ENCODE measurements around the gene SLC25A13.
"Not testable (repeated sequence)": the region's sequence is repeated elsewhere in the genome, so short reads cannot be mapped to it uniquely, and the experiment has no call there.

SLC25A13 gene

GRCh38 chr7:96303105-96303685 lies 18.7 kb downstream of the SLC25A13 start:
- Histone ChIP-seq H3K27me3 (ENCODE audit: control insufficient read depth in 5 of 5, insufficient read depth in 4 of 5, low read length in 5 of 5) (no peaks in the 10 kb centered on the region), H3K9ac (ENCODE audit: low read length in 5 of 5) (no peak overlapping the region), H3K27ac (ENCODE audit: low read depth, low read length) (no peak overlapping the region), H3K4me3 (ENCODE audit: low read depth in 1 of 5, low read length in 5 of 5) (no peak overlapping the region), H3K9me3 (ENCODE audit: control insufficient read depth in 5 of 5, low read length in 5 of 5) (no peaks in the 10 kb centered on the region), H3K4me1 (ENCODE audit: control insufficient read depth in 5 of 5, insufficient read depth in 5 of 5, low read length in 5 of 5) (peaks cover 0 to 9% (median 3%) of the 10 kb centered on the region in 5 donors), H3K36me3 (ENCODE audit: control insufficient read depth in 5 of 5, insufficient read depth in 5 of 5, low read length in 5 of 5) (no peaks in the 10 kb centered on the region)

GRCh38 chr7:96300986-96301385 lies 20.9 kb downstream of the SLC25A13 start:
- Histone ChIP-seq H3K27ac (ENCODE audit: low read depth, low read length) (no peak overlapping the region), H3K9ac (ENCODE audit: low read length in 5 of 5) (no peak overlapping the region), H3K27me3 (ENCODE audit: control insufficient read depth in 5 of 5, insufficient read depth in 4 of 5, low read length in 5 of 5) (no peaks in the 10 kb centered on the region), H3K4me3 (ENCODE audit: low read depth in 1 of 5, low read length in 5 of 5) (no peak overlapping the region), H3K4me1 (ENCODE audit: control insufficient read depth in 5 of 5, insufficient read depth in 5 of 5, low read length in 5 of 5) (peaks cover 0 to 7% (median 0%) of the 10 kb centered on the region in 5 donors), H3K9me3 (ENCODE audit: control insufficient read depth in 5 of 5, low read length in 5 of 5) (no peaks in the 10 kb centered on the region), H3K36me3 (ENCODE audit: control insufficient read depth in 5 of 5, insufficient read depth in 5 of 5, low read length in 5 of 5) (peaks cover 0 to 3% (median 0%) of the 10 kb centered on the region in 5 donors)

GRCh38 chr7:96300502-96300901 lies 21.4 kb downstream of the SLC25A13 start:
- Histone ChIP-seq H3K36me3 (ENCODE audit: control insufficient read depth in 5 of 5, insufficient read depth in 5 of 5, low read length in 5 of 5) (peaks cover 0 to 5% (median 0%) of the 10 kb centered on the region in 5 donors), H3K9me3 (ENCODE audit: control insufficient read depth in 5 of 5, low read length in 5 of 5) (no peaks in the 10 kb centered on the region), H3K27ac (ENCODE audit: low read depth, low read length) (no peak overlapping the region), H3K27me3 (ENCODE audit: control insufficient read depth in 5 of 5, insufficient read depth in 4 of 5, low read length in 5 of 5) (no peaks in the 10 kb centered on the region), H3K9ac (ENCODE audit: low read length in 5 of 5) (no peak overlapping the region), H3K4me1 (ENCODE audit: control insufficient read depth in 5 of 5, insufficient read depth in 5 of 5, low read length in 5 of 5) (peaks cover 0 to 4% (median 0%) of the 10 kb centered on the region in 5 donors), H3K4me3 (ENCODE audit: low read depth in 1 of 5, low read length in 5 of 5) (no peak overlapping the region)

- Histone ChIP-seq H3K27ac (ENCODE audit: low read depth, low read length) (no peak overlapping the region), H3K4me3 (ENCODE audit: low read depth in 1 of 5, low read length in 5 of 5) (no peak overlapping the region), H3K9ac (ENCODE audit: low read length in 5 of 5) (no peak overlapping the region), H3K9me3 (ENCODE audit: control insufficient read depth in 5 of 5, low read length in 5 of 5) (no peaks in the 10 kb centered on the region), H3K27me3 (ENCODE audit: control insufficient read depth in 5 of 5, insufficient read depth in 4 of 5, low read length in 5 of 5) (no peaks in the 10 kb centered on the region), H3K4me1 (ENCODE audit: control insufficient read depth in 5 of 5, insufficient read depth in 5 of 5, low read length in 5 of 5) (no peaks in the 10 kb centered on the region), H3K36me3 (ENCODE audit: control insufficient read depth in 5 of 5, insufficient read depth in 5 of 5, low read length in 5 of 5) (peaks cover 0 to 5% (median 0%) of the 10 kb centered on the region in 5 donors)
Observed at GRCh38 chr7:96299496-96299895, 22.4 kb downstream of the SLC25A13 start.

GRCh38 chr7:96297876-96298275 lies 24.0 kb downstream of the SLC25A13 start:
- H3K27me3 ChIP-seq (ENCODE audit: control insufficient read depth in 5 of 5, insufficient read depth in 4 of 5, low read length in 5 of 5): no peaks in the 10 kb centered on the region
- H3K9ac ChIP-seq (ENCODE audit: low read length in 5 of 5): no peak overlapping the region
- H3K36me3 ChIP-seq (ENCODE audit: control insufficient read depth in 5 of 5, insufficient read depth in 5 of 5, low read length in 5 of 5): peaks cover 0 to 5% (median 0%) of the 10 kb centered on the region in 5 donors
- no peak overlapping the region for H3K27ac ChIP-seq (ENCODE audit: low read depth, low read length)
- no peaks in the 10 kb centered on the region for H3K9me3 ChIP-seq (ENCODE audit: control insufficient read depth in 5 of 5, low read length in 5 of 5)
- H3K4me1 ChIP-seq (ENCODE audit: control insufficient read depth in 5 of 5, insufficient read depth in 5 of 5, low read length in 5 of 5): no peaks in the 10 kb centered on the region
- H3K4me3 ChIP-seq (ENCODE audit: low read depth in 1 of 5, low read length in 5 of 5): no peak overlapping the region

- not testable (repeated sequence) for H3K4me3 ChIP-seq (ENCODE audit: low read depth in 1 of 5, low read length in 5 of 5); H3K27me3 ChIP-seq (ENCODE audit: control insufficient read depth in 5 of 5, insufficient read depth in 4 of 5, low read length in 5 of 5); H3K27ac ChIP-seq (ENCODE audit: low read depth, low read length); H3K9me3 ChIP-seq (ENCODE audit: control insufficient read depth in 5 of 5, low read length in 5 of 5); H3K36me3 ChIP-seq (ENCODE audit: control insufficient read depth in 5 of 5, insufficient read depth in 5 of 5, low read length in 5 of 5); H3K9ac ChIP-seq (ENCODE audit: low read length in 5 of 5); H3K4me1 ChIP-seq (ENCODE audit: control insufficient read depth in 5 of 5, insufficient read depth in 5 of 5, low read length in 5 of 5)
Observed at GRCh38 chr7:96297446-96297845, 24.5 kb downstream of the SLC25A13 start.

GRCh38 chr7:96293911-96294310 lies 28.0 kb downstream of the SLC25A13 start:
- H3K27ac ChIP-seq (ENCODE audit: low read depth, low read length); H3K4me3 ChIP-seq (ENCODE audit: low read depth in 1 of 5, low read length in 5 of 5); H3K27me3 ChIP-seq (ENCODE audit: control insufficient read depth in 5 of 5, insufficient read depth in 4 of 5, low read length in 5 of 5); H3K9me3 ChIP-seq (ENCODE audit: control insufficient read depth in 5 of 5, low read length in 5 of 5); H3K4me1 ChIP-seq (ENCODE audit: control insufficient read depth in 5 of 5, insufficient read depth in 5 of 5, low read length in 5 of 5); H3K9ac ChIP-seq (ENCODE audit: low read length in 5 of 5); H3K36me3 ChIP-seq (ENCODE audit: control insufficient read depth in 5 of 5, insufficient read depth in 5 of 5, low read length in 5 of 5): not testable (repeated sequence)

- Histone ChIP-seq H3K9me3 (ENCODE audit: control insufficient read depth in 5 of 5, low read length in 5 of 5) (no peaks in the 10 kb centered on the region), H3K4me3 (ENCODE audit: low read depth in 1 of 5, low read length in 5 of 5) (no peak overlapping the region)
Observed at GRCh38 chr7:96287559-96287958, 34.3 kb downstream of the SLC25A13 start.

GRCh38 chr7:96287132-96287531 lies 34.8 kb downstream of the SLC25A13 start:
- Histone ChIP-seq H3K9me3 (ENCODE audit: control insufficient read depth in 5 of 5, low read length in 5 of 5) (no peaks in the 10 kb centered on the region), H3K9ac (ENCODE audit: low read length in 5 of 5) (no peak overlapping the region), H3K27me3 (ENCODE audit: control insufficient read depth in 5 of 5, insufficient read depth in 4 of 5, low read length in 5 of 5) (no peaks in the 10 kb centered on the region), H3K27ac (ENCODE audit: low read depth, low read length) (no peak overlapping the region), H3K4me1 (ENCODE audit: control insufficient read depth in 5 of 5, insufficient read depth in 5 of 5, low read length in 5 of 5) (peaks cover 0 to 18% (median 11%) of the 10 kb centered on the region in 5 donors), H3K4me3 (ENCODE audit: low read depth in 1 of 5, low read length in 5 of 5) (no peak overlapping the region), H3K36me3 (ENCODE audit: control insufficient read depth in 5 of 5, insufficient read depth in 5 of 5, low read length in 5 of 5) (no peaks in the 10 kb centered on the region)

More at GRCh38 chr7:96287559-96287958, 34.3 kb downstream of the SLC25A13 start:
- Histone ChIP-seq H3K27ac (ENCODE audit: low read depth, low read length) (no peak overlapping the region), H3K9ac (ENCODE audit: low read length in 5 of 5) (no peak overlapping the region), H3K4me1 (ENCODE audit: control insufficient read depth in 5 of 5, insufficient read depth in 5 of 5, low read length in 5 of 5) (peaks cover 0 to 18% (median 11%) of the 10 kb centered on the region in 5 donors), H3K27me3 (ENCODE audit: control insufficient read depth in 5 of 5, insufficient read depth in 4 of 5, low read length in 5 of 5) (no peaks in the 10 kb centered on the region), H3K36me3 (ENCODE audit: control insufficient read depth in 5 of 5, insufficient read depth in 5 of 5, low read length in 5 of 5) (no peaks in the 10 kb centered on the region)

- Histone ChIP-seq H3K4me1 (ENCODE audit: control insufficient read depth in 5 of 5, insufficient read depth in 5 of 5, low read length in 5 of 5) (peaks cover 0 to 18% (median 11%) of the 10 kb centered on the region in 5 donors), H3K36me3 (ENCODE audit: control insufficient read depth in 5 of 5, insufficient read depth in 5 of 5, low read length in 5 of 5) (no peaks in the 10 kb centered on the region), H3K27me3 (ENCODE audit: control insufficient read depth in 5 of 5, insufficient read depth in 4 of 5, low read length in 5 of 5) (no peaks in the 10 kb centered on the region), H3K9ac (ENCODE audit: low read length in 5 of 5) (no peak overlapping the region), H3K4me3 (ENCODE audit: low read depth in 1 of 5, low read length in 5 of 5) (no peak overlapping the region), H3K27ac (ENCODE audit: low read depth, low read length) (no peak overlapping the region), H3K9me3 (ENCODE audit: control insufficient read depth in 5 of 5, low read length in 5 of 5) (no peaks in the 10 kb centered on the region)
Observed at GRCh38 chr7:96285579-96285978, 36.3 kb downstream of the SLC25A13 start.

All from subcutaneous abdominal adipose tissue (tissue), 5 donors.